HEK293T (cell line): ENCODE results near the gene TTC28.
A peak's percentile ranks its signal among the peaks of the same experiment; 100 is the strongest.

Source experiments
- CTCF ChIA-PET: fragments of 350-600 bp; formaldehyde crosslinking; extraction: SDS; loops from one replicate; lab custom pipeline; 2021; ENCODE audit warnings: antibody characterized with exemption, inconsistent platforms; lab: Yijun Ruan, JAX
- POLR2A ChIA-PET: fragments of 350-600 bp; formaldehyde crosslinking; extraction: SDS; loops from one replicate; lab custom pipeline; 2020; ENCODE audit warnings: antibody characterized with exemption, inconsistent platforms; lab: Yijun Ruan, JAX
- DNase-seq: peaks from one replicate; pipeline ENCODE4 v3.0.0; 2012; ENCODE audit warnings: mixed read lengths; ENCODE audit errors: extremely low spot score
- ARNT ChIP-seq: fragments of 450-650 bp; IDR thresholded peaks from 2 replicates; pipeline ENCODE4 v1.6.1; 2017; ENCODE audit warnings: mild to moderate bottlenecking
- BHLHE40 ChIP-seq: fragments of 450-650 bp; IDR thresholded peaks from 2 replicates; pipeline ENCODE4 v1.6.1; 2016; ENCODE audit warnings: mild to moderate bottlenecking, moderate library complexity, borderline replicate concordance
- CTBP1 ChIP-seq: fragments of 450-650 bp; IDR thresholded peaks from 2 replicates; pipeline ENCODE4 v1.6.1; 2016; ENCODE audit warnings: borderline replicate concordance
- ELF4 ChIP-seq: fragments of 450-650 bp; IDR thresholded peaks from 2 replicates; pipeline ENCODE4 v1.6.1; 2017; ENCODE audit warnings: antibody characterized with exemption
- FOXA1 ChIP-seq: fragments of 450-650 bp; IDR thresholded peaks from 2 replicates; pipeline ENCODE4 v1.6.1; 2016; ENCODE audit warnings: mild to moderate bottlenecking
- FOXK2 ChIP-seq: fragments of 450-650 bp; IDR thresholded peaks from 2 replicates; pipeline ENCODE4 v1.6.1; 2016; ENCODE audit warnings: mild to moderate bottlenecking
- FOXM1 ChIP-seq: fragments of 450-650 bp; IDR thresholded peaks from 2 replicates; pipeline ENCODE4 v1.6.1; 2017; ENCODE audit warnings: mild to moderate bottlenecking, borderline replicate concordance
- HDGF ChIP-seq: fragments of 450-650 bp; IDR thresholded peaks from 2 replicates; pipeline ENCODE4 v1.6.1; 2017; ENCODE audit warnings: antibody characterized with exemption, borderline replicate concordance
- L3MBTL2 ChIP-seq: fragments of 450-650 bp; conservative IDR thresholded peaks from 2 replicates; pipeline ENCODE4 v1.6.1; 2016; ENCODE audit warnings: mild to moderate bottlenecking
- LEF1 ChIP-seq: fragments of 450-650 bp; IDR thresholded peaks from 2 replicates; pipeline ENCODE4 v1.6.1; 2017; ENCODE audit warnings: mild to moderate bottlenecking, borderline replicate concordance
- NFRKB ChIP-seq: fragments of 450-650 bp; IDR thresholded peaks from 2 replicates; pipeline ENCODE4 v1.6.1; 2016; ENCODE audit warnings: mild to moderate bottlenecking, moderate library complexity
- SP1 ChIP-seq: fragments of 450-650 bp; IDR thresholded peaks from 2 replicates; pipeline ENCODE4 v1.6.1; 2017
- SUZ12 ChIP-seq: fragments of 450-650 bp; IDR thresholded peaks from 2 replicates; pipeline ENCODE4 v1.6.1; 2016; ENCODE audit warnings: mild to moderate bottlenecking
- TARDBP ChIP-seq: fragments of 450-650 bp; IDR thresholded peaks from 2 replicates; pipeline ENCODE4 v1.6.1; 2016
- ZNF384 ChIP-seq: fragments of 450-650 bp; IDR thresholded peaks from 2 replicates; pipeline ENCODE4 v1.6.1; 2016
- TF ChIP-seq, protein P1 (sequence below): fragments of 450-650 bp; IDR thresholded peaks from 2 replicates; pipeline ENCODE4 v1.6.1; 2016

Gene TTC28

DNA sequence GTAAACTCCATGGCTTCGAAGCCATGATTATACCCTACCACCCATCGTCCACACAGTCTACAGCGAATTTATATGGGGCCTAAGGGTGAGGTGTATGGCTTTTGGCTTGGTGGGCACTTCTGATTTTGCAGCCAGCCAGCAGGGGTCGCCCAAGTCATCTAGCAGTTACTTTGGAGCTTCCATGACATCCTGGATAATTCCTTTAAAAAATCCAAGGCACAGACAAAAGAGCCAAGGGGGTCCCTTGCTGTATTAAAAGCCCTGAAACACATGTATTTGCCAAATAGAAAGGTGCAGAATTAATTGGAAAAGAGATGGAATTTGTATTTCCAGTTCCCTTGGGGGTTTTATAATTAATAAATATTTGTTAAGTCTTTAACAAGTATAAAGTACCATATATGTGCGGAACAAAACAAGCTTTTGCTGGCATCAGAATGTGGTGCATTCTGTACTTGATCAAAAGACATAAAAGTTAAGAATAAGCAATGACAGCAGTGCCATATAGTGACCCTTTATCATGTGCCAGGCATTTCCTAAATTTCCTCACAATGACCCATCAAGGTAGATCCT lies 627.8 kb downstream of the TTC28 start:
- DNase-seq = peak; percentile 78
- ChIA-PET POLR2A (no interaction called here), CTCF (interaction anchor here (0.6 to 2.9 kb wide), 11 partner anchors 9 to 542 kb away, joined by 3 to 11 read pairs (median 3); no protein-coding TSS in a partner anchor)
- TF ChIP-seq FOXM1 = no peak
- TF ChIP-seq, protein P1, sequence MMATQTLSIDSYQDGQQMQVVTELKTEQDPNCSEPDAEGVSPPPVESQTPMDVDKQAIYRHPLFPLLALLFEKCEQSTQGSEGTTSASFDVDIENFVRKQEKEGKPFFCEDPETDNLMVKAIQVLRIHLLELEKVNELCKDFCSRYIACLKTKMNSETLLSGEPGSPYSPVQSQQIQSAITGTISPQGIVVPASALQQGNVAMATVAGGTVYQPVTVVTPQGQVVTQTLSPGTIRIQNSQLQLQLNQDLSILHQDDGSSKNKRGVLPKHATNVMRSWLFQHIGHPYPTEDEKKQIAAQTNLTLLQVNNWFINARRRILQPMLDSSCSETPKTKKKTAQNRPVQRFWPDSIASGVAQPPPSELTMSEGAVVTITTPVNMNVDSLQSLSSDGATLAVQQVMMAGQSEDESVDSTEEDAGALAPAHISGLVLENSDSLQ = no peak

DNA sequence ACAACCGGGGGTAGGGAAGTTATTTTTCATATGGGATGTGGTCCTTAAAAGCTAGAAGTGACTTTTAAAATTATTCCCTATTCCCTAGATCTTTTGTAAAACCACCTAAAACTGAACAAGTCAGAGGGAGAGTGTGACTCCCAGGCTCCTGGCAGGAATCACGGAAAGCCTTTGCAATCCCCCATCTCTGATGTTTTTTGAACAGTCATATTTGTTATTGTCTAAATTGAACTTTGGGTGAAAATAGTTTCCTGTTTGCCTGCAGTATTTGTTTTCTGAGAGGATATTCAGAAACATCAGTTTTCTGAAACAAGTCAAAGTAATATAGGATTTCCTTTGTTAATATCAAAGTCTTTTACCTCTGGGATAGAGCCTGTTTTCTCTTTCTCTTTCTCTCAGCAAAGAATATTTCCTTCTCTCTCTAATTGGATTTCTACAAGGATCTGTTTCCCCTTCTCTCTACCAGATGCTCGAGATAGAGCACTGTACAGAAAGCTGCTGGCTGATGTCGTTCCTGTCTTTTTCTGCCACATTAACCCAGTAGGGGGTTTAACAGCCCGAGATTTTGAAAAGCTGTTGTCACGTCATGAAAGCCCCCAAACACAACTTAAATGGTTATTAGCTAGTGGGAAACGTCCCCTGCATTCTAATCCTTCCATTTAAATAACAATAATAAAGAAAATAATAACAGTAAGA lies 628.4 kb downstream of the TTC28 start:
- TF ChIP-seq FOXK2 (no peak), SP1 (no peak), CTBP1 (no peak), SUZ12 (no peak), NFRKB (no peak), ELF4 (no peak), FOXM1 (no peak), TARDBP (no peak), BHLHE40 (no peak), L3MBTL2 (no peak), HDGF (no peak), FOXA1 (no peak), ARNT (no peak), LEF1 (no peak), ZNF384 (no peak)
- TF ChIP-seq, protein P1 = no peak
- CTCF ChIA-PET = interaction anchor here (0.7 to 2.9 kb wide), 8 partner anchors 8 to 73 kb away, joined by 3 to 11 read pairs (median 3); no protein-coding TSS in a partner anchor
- POLR2A ChIA-PET = no interaction called here
- DNase-seq = no peak

DNA sequence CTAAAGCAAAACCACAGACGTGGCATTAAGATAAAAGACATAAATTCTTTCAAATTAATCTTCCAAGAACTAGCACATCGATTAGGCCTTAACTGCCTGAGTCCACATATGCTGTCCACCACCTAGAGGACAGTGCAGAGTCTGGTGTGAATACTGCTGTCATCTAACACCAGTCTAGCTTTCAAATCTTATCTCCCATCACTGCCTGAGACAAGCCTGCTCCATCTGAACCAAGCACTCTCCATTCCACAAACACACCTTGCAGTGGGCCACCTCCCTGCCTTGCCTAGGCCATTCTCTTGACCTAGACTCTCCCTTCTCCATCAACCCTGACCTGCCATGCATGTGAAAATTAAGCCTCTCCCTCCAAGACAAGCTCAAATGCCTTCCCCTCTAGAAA lies 631.1 kb downstream of the TTC28 start:
- TF ChIP-seq ZNF384 = no peak
- TF ChIP-seq HDGF = no peak
- TF ChIP-seq ARNT = no peak
- TF ChIP-seq FOXA1 = no peak
- DNase-seq = no peak
- CTCF ChIA-PET = no interaction called here
- POLR2A ChIA-PET = no interaction called here

DNA sequence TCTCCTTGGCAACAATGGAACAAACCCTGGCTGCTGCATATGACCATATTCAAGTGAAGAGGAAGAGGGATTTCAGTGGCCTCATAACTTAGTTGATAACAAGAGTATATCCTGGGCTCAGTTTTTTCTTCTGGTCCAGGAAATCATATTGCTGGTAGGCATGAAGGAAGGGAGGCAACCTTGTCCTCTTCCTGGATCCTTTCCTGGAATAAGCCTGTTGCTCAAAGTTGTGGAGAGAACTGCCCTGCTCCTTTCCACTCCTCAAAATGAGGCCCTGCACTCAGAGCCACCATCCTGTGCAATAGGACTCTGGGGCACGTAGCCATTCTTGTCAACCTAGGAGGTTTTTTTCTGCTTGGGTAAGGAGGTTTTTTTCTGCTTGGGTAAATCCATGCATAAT lies 631.9 kb downstream of the TTC28 start:
- ChIA-PET CTCF (no interaction called here), POLR2A (no interaction called here)
- TF ChIP-seq LEF1 (no peak), ARNT (no peak), ZNF384 (no peak), ELF4 (no peak)

DNA sequence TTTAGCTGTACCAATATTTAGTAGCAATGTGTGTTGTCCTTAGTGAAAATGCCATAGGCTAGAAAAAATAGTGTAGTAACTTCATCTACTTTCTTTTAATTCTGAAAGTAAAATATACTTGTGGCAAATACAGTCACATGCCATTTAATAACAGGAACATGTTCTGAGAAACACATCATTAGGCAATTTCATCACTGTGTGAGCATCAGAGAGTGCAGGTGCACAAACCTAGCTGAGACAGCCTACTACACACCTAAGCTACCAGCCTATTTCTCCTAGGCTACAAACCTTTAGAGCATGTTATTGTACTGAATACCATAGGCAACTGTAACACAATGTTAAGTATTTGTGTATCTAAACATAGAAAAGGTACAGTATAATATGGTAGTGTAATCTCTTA lies 633.5 kb downstream of the TTC28 start:
- no peak for DNase-seq
- TF ChIP-seq, protein P1 = no peak
- TF ChIP-seq SUZ12 (no peak), TARDBP (no peak), ARNT (no peak), FOXK2 (no peak), ZNF384 (no peak), HDGF (no peak), L3MBTL2 (no peak), CTBP1 (no peak), BHLHE40 (no peak), LEF1 (no peak), ELF4 (no peak), NFRKB (no peak), FOXA1 (no peak), SP1 (no peak), FOXM1 (no peak)
- ChIA-PET POLR2A (no interaction called here), CTCF (no interaction called here)

More for the DNA sequence above, 631.9 kb downstream of the TTC28 start:
- no peak for DNase-seq

DNA sequence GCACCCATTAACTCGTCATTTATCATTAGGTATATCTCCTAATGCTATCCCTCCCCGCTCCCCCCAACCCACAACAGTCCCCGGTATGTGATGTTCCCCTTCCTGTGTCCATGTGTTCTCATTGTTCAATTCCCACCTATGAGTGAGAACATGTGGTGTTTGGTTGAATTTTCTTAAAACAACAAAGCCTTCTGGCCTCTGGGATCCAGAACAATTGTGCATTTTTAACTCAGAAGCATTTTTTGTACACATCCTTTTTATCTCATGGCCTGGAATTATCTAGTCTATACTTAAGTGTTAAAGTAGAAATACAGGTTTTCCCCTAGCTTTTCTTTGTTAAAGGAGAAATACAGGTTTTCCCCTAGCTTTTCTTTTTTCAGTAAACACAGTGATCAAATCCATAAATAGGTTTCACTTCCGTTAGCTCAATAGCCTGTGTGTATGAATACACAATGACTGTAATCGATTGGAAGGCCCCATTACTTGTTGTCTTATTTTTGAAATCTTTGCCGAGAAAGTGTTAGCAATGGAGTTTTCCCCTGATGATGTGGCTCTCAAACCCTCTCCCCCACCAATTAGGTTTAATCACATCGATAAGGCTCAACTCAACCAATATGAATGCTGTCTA lies 635.0 kb downstream of the TTC28 start:
- TF ChIP-seq HDGF (no peak), L3MBTL2 (no peak), TARDBP (no peak), SUZ12 (no peak), LEF1 (no peak), FOXA1 (no peak), NFRKB (no peak), FOXM1 (no peak)
- POLR2A ChIA-PET = no interaction called here
- CTCF ChIA-PET = interaction anchor here (0.6 kb wide), 1 partner anchor 415 kb away, joined by 3 read pairs; no protein-coding TSS in a partner anchor
- no peak for DNase-seq
